H1 (cell line): ENCODE measurements around the gene PTRH1. TPM values are rescaled to one million over a fixed set of nuclear protein-coding genes. Genes with fewer than 3 reads are reported as not detected.

ENCODE experiments used
- BRCA1 ChIP-seq: IDR thresholded peaks from 2 replicates; pipeline ENCODE4 v1.6.1; 2012; ENCODE audit warnings: low read depth, low read length, improper control_type of control experiment
- CHD1 ChIP-seq: IDR thresholded peaks from 2 replicates; pipeline ENCODE4 v1.6.1; 2012; ENCODE audit warnings: low read depth, low read length, improper control_type of control experiment
- GTF2F1 ChIP-seq: IDR thresholded peaks from 2 replicates; pipeline ENCODE4 v1.6.1; 2012; ENCODE audit warnings: low read depth, low read length, improper control_type of control experiment, borderline replicate concordance
- HDAC2 ChIP-seq, 2 experiments: fragments of 300-600 bp in 1 of 2; sonication (generic) in 1 of 2; IDR thresholded peaks; 2 replicates each; pipeline ENCODE4 v1.6.1; 2011 to 2012; ENCODE audit warnings: low read depth in 2 of 2, low read length in 2 of 2, mild to moderate bottlenecking in 2 of 2, moderate library complexity in 2 of 2, borderline replicate concordance in 1 of 2, inconsistent platforms in 1 of 2
- HDAC6 ChIP-seq: IDR thresholded peaks from one replicate; pipeline ENCODE4 v1.7.1; 2012; ENCODE audit warnings: low read depth, mild to moderate bottlenecking, inconsistent platforms, low read length, moderate library complexity
- JUND ChIP-seq: IDR thresholded peaks from 2 replicates; pipeline ENCODE4 v1.6.1; 2011; ENCODE audit warnings: mild to moderate bottlenecking, improper control_type of control experiment, low read length
- KDM1A ChIP-seq: fragments of 200-600, 300-600 bp; sonication (generic); IDR thresholded peaks from 2 replicates; pipeline ENCODE4 v1.7.1; 2016; ENCODE audit warnings: mild to moderate bottlenecking, low read length, borderline replicate concordance
- MAX ChIP-seq: IDR thresholded peaks from 2 replicates; pipeline ENCODE4 v1.6.1; 2012; ENCODE audit warnings: inconsistent platforms
- NRF1 ChIP-seq: IDR thresholded peaks from 2 replicates; pipeline ENCODE4 v1.6.1; 2011; ENCODE audit warnings: mild to moderate bottlenecking, low read depth, low read length, improper control_type of control experiment
- POLR2A ChIP-seq, 2 experiments: IDR thresholded peaks; 1 replicate in 1 of 2; 2 replicates in 1 of 2; pipeline ENCODE4 v1.6.1; 2011; ENCODE audit warnings: low read depth in 2 of 2, low read length in 2 of 2, mild to moderate bottlenecking in 2 of 2; ENCODE audit errors: control extremely low read depth in 1 of 2
- RBBP5 ChIP-seq: IDR thresholded peaks from 2 replicates; pipeline ENCODE4 v1.7.1; 2012; ENCODE audit warnings: low read depth, mild to moderate bottlenecking, inconsistent platforms, low read length, moderate library complexity, borderline replicate concordance
- SAP30 ChIP-seq: fragments of 300-600 bp; sonication (generic); IDR thresholded peaks from 2 replicates; pipeline ENCODE4 v1.7.1; 2012; ENCODE audit warnings: low read length, moderate library complexity, mild to moderate bottlenecking, inconsistent platforms; ENCODE audit not compliant: insufficient read depth, insufficient replicate concordance
- SIRT6 ChIP-seq: IDR thresholded peaks from one replicate; pipeline ENCODE4 v1.7.1; 2012; ENCODE audit warnings: low read length, inconsistent platforms
- SP2 ChIP-seq: IDR thresholded peaks from 2 replicates; pipeline ENCODE4 v1.6.1; 2012; ENCODE audit warnings: mild to moderate bottlenecking, low read length, inconsistent platforms
- SUZ12 ChIP-seq: fragments of 200-600 bp; sonication (generic); IDR thresholded peaks from 2 replicates; pipeline ENCODE4 v1.6.1; 2012; ENCODE audit warnings: mild to moderate bottlenecking, inconsistent platforms, low read length, moderate library complexity, mixed read lengths
- TAF7 ChIP-seq: optimal IDR thresholded peaks from 2 replicates; pipeline ENCODE3; 2011; ENCODE audit warnings: low read depth, mild to moderate bottlenecking, inconsistent platforms, low read length, moderate library complexity, borderline replicate concordance
- YY1 ChIP-seq: IDR thresholded peaks from 2 replicates; pipeline ENCODE4 v1.6.1; 2011; ENCODE audit warnings: low read depth, mild to moderate bottlenecking, low read length
- polyA plus RNA-seq, 7 experiments: library from polyadenylated mRNA; depleted of rRNA in 3 of 7; stranded (reverse) in 5 of 7; unstranded in 2 of 7; fragments of >200 nt in 5 of 7; fragments of 200-250 nt in 2 of 7; gene quantifications; 1 replicate in 5 of 7; 2 replicates in 1 of 7; 4 replicates in 1 of 7; pipeline versions ENCODE4 v1.2.1 to v1.2.3, GENCODE V29; 2011 to 2013; ENCODE audit warnings: missing spikeins in 2 of 7, mixed read lengths in 2 of 7
- total RNA-seq: library from RNA; stranded (reverse); fragmentation: NEBNext Ultra II Directional; extraction: Animal tissue kit (Norgen Biotek cat#: 25700); gene quantifications from 2 replicates; pipeline ENCODE4 v1.2.1, GENCODE V29; 2021
- TF ChIP-seq, protein P1 (sequence below): IDR thresholded peaks from 2 replicates; pipeline ENCODE4 v1.6.1; 2012; ENCODE audit warnings: low read length, inconsistent platforms
- TF ChIP-seq, protein P2 (sequence below): IDR thresholded peaks from 2 replicates; pipeline ENCODE4 v1.6.1; 2011; ENCODE audit warnings: low read length, improper control_type of control experiment

Gene PTRH1
- total and polyA plus RNA-seq, 2 of the 8 experiments (the other 6 are each of a cell fraction or from before 2014, with no cell fraction given) = 11.1 to 19.8 TPM

GRCh38 chr9:127754099-127755060 is 38.9 kb upstream of the PTRH1 start (continued):
- no peak; a peak in 1 of 4 replicates for TF ChIP-seq HDAC2 (IDR thresholded peaks at IDR 0.05; ENCODE audit: borderline replicate concordance in 1 of 2, low read depth in 2 of 2, low read length in 2 of 2)
- no peak for TF ChIP-seq CHD1
- peak; percentile 24; the same call in 1 of the 2 replicates for TF ChIP-seq MAX
- TF ChIP-seq, protein P1, sequence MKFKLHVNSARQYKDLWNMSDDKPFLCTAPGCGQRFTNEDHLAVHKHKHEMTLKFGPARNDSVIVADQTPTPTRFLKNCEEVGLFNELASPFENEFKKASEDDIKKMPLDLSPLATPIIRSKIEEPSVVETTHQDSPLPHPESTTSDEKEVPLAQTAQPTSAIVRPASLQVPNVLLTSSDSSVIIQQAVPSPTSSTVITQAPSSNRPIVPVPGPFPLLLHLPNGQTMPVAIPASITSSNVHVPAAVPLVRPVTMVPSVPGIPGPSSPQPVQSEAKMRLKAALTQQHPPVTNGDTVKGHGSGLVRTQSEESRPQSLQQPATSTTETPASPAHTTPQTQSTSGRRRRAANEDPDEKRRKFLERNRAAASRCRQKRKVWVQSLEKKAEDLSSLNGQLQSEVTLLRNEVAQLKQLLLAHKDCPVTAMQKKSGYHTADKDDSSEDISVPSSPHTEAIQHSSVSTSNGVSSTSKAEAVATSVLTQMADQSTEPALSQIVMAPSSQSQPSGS = peak; percentile 92
- no peak for TF ChIP-seq SIRT6
- TF ChIP-seq, protein P2, sequence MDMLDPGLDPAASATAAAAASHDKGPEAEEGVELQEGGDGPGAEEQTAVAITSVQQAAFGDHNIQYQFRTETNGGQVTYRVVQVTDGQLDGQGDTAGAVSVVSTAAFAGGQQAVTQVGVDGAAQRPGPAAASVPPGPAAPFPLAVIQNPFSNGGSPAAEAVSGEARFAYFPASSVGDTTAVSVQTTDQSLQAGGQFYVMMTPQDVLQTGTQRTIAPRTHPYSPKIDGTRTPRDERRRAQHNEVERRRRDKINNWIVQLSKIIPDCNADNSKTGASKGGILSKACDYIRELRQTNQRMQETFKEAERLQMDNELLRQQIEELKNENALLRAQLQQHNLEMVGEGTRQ = no peak
- no peak for TF ChIP-seq BRCA1
- TF ChIP-seq KDM1A = 0 out of 2 replicates have a peak, but pooled peaks have one; percentile 48
- TF ChIP-seq SP2 = no peak
- TF ChIP-seq NRF1 = no peak
- 0 out of 2 replicates have a peak, but pooled peaks have one; percentile 34 for TF ChIP-seq YY1
- TF ChIP-seq TAF7 = peak; percentile 42
- TF ChIP-seq JUND = peak; percentile 72; the same call in 1 of the 2 replicates
- TF ChIP-seq GTF2F1 = no peak
- peak; percentile 47; the same call in 1 of the 2 replicates for TF ChIP-seq RBBP5
- TF ChIP-seq SAP30 = no peak
- TF ChIP-seq POLR2A (IDR thresholded peaks at IDR 0.05; ENCODE audit: control extremely low read depth in 1 of 2, low read depth in 2 of 2, low read length in 2 of 2) = peak in 1 of 2 experiments; percentile 29; a peak in 1 of 3 replicates
- TF ChIP-seq SUZ12 = no peak
- no peak for TF ChIP-seq HDAC6
